ENCODE data around the gene LRMDA. TPM values are rescaled to one million over a fixed set of nuclear protein-coding genes. Genes with fewer than 3 reads are reported as not detected.

The LRMDA gene
- total and polyA plus RNA-seq, 10 of the 15 experiments (the other 5 are each of a cell fraction or from before 2014, with no cell fraction given), result 0.07 to 0.54 (median 0.29) TPM; not detected in 4

DNA sequence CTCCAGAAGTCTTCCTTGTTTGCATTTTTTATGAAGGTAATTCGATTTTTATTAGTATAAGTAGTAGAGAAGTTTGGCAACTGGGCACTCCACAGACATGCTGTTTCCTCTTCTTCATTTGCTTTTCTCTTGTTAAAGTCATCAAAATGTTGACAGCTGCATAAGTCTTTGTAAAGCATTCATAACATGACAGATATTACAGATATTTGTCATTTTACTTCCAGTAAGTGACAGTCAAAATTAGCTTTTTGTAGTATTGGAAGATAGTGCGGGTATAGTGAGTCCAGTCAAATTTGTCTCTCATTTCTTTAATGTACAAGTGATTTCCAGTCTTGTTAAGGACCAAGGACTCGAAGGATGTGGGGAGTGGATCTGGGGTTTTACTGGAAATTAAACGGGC, 247.1 kb downstream of the LRMDA start (continued):
- TF ChIP-seq GATAD2B (conservative IDR thresholded peaks at IDR 0.05; ENCODE audit: low read depth) (no peak), RUNX3 (IDR thresholded peaks at IDR 0.05; ENCODE audit: low read length) (no peak), KLF5 (IDR thresholded peaks at IDR 0.05; ENCODE audit: partially characterized antibody) (no peak), JUNB (IDR thresholded peaks at IDR 0.05) (no peak), EGR1 (IDR thresholded peaks at IDR 0.05; ENCODE audit: borderline replicate concordance in 1 of 2, low read depth in 2 of 2, low read length in 2 of 2) (no peak)
- TF ChIP-seq, protein P1, sequence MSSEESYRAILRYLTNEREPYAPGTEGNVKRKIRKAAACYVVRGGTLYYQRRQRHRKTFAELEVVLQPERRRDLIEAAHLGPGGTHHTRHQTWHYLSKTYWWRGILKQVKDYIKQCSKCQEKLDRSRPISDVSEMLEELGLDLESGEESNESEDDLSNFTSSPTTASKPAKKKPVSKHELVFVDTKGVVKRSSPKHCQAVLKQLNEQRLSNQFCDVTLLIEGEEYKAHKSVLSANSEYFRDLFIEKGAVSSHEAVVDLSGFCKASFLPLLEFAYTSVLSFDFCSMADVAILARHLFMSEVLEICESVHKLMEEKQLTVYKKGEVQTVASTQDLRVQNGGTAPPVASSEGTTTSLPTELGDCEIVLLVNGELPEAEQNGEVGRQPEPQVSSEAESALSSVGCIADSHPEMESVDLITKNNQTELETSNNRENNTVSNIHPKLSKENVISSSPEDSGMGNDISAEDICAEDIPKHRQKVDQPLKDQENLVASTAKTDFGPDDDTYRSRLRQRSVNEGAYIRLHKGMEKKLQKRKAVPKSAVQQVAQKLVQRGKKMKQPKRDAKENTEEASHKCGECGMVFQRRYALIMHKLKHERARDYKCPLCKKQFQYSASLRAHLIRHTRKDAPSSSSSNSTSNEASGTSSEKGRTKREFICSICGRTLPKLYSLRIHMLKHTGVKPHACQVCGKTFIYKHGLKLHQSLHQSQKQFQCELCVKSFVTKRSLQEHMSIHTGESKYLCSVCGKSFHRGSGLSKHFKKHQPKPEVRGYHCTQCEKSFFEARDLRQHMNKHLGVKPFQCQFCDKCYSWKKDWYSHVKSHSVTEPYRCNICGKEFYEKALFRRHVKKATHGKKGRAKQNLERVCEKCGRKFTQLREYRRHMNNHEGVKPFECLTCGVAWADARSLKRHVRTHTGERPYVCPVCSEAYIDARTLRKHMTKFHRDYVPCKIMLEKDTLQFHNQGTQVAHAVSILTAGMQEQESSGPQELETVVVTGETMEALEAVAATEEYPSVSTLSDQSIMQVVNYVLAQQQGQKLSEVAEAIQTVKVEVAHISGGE (CRISPR knock-in tag; IDR thresholded peaks at IDR 0.05), result no peak

DNA sequence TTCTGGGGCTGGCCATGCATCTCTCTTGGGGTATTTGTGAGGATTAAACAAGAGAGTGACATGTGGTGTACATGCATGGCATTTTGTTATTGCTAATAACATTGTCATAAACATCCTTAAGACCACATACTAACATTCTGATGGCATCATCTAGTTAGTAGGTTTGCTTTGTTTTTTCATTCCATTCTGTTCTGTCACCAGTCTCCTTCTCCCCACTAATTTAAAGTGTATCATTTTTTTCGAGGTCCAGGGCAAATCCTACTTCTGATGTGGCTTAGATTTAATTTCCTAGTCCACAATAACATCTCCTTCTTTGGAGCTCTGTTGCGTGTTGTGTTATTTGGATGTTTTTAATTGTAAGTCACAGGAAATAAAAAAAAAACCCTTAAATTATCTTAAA, 248.1 kb downstream of the LRMDA start:
- Histone ChIP-seq H3K27me3 (replicated peaks in 1 of 2; ENCODE audit: control insufficient read depth in 2 of 2, insufficient read depth in 2 of 2, low read length in 1 of 2) (no peaks in the 10 kb centered on the region), H3K27ac (ENCODE audit: control insufficient read depth, insufficient read depth) (no peak overlapping the region), H3K4me1 (ENCODE audit: control insufficient read depth, insufficient read depth, low read length) (no peaks in the 10 kb centered on the region), H4K20me1 (ENCODE audit: control insufficient read depth, insufficient read depth) (no peaks in the 10 kb centered on the region), H2AFZ (ENCODE audit: control insufficient read depth, low read depth, low read length) (no peak overlapping the region), H3K4me3 (no peak overlapping the region), H3K4me2 (ENCODE audit: control insufficient read depth, insufficient read depth) (no peak overlapping the region), H3K9ac (ENCODE audit: control insufficient read depth, insufficient read depth, low read length) (no peak overlapping the region), H3K79me2 (ENCODE audit: control insufficient read depth, insufficient read depth, low read length) (no peaks in the 10 kb centered on the region), H3K9me3 (replicated peaks; ENCODE audit: control insufficient read depth, insufficient read depth, low read length) (no peaks in the 10 kb centered on the region), H3K36me3 (ENCODE audit: control insufficient read depth in 2 of 2, insufficient read depth in 2 of 2, low read length in 1 of 2) (no peaks in the 10 kb centered on the region)
- DNase-seq (ENCODE audit: low read depth, low spot score) (no peak), FAIRE-seq (no peak), ATAC-seq (no peak)
- ChIA-PET CTCF (no interaction called here), RAD21 (ENCODE audit: unreplicated experiment) (no interaction called here), POLR2A (no interaction called here), SMC1A (ENCODE audit: uncharacterized antibody, unreplicated experiment) (interaction anchor here (0.6 kb wide), 1 partner anchor 47 kb away, joined by 4 read pairs; no protein-coding TSS in a partner anchor)
- WGBS (ENCODE audit: insufficient coverage, insufficient replicate concordance, low lambda C conversion rate, missing lambda C conversion rate), result 25% methylated on average over 2 of the region's 2 CpGs
- in situ Hi-C loops (cut with MboI) (no loop called here), intact Hi-C loops (cut with micrococcal nuclease; ENCODE audit: unreplicated experiment) (no loop called here)
- no peak for TF ChIP-seq CREB1 (IDR thresholded peaks at IDR 0.05; ENCODE audit: low read depth)
- TF ChIP-seq ZNF217 (IDR thresholded peaks at IDR 0.05), result no peak
- BruUV-seq (replicated peaks), result no TSS peak

Measured in GM12878 (cell line).